Prostate gland (tissue), 2 donors: ENCODE measurements around the gene CORO2B.

ENCODE experiments used
- CTCF ChIP-seq, 4 experiments: fragments of 200-600 bp in 2 of 4; fragments of 450-650 bp in 2 of 4; sonication (generic) in 2 of 4; IDR thresholded peaks; 1 replicate in 3 of 4; 2 replicates in 1 of 4; pipeline ENCODE4 v1.5.1; 2016 to 2019; ENCODE audit warnings: antibody characterized with exemption in 4 of 4, mild to moderate bottlenecking in 2 of 4, moderate library complexity in 2 of 4
- POLR2A ChIP-seq: fragments of 450-650 bp; IDR thresholded peaks from one replicate; pipeline ENCODE4 v1.6.1; 2016; ENCODE audit warnings: antibody characterized with exemption, mild to moderate bottlenecking
- POLR2AphosphoS5 ChIP-seq: sonication (generic); formaldehyde crosslinking; IDR thresholded peaks from one replicate; pipeline ENCODE4 v1.6.1; 2017; ENCODE audit warnings: antibody characterized with exemption

DNA sequence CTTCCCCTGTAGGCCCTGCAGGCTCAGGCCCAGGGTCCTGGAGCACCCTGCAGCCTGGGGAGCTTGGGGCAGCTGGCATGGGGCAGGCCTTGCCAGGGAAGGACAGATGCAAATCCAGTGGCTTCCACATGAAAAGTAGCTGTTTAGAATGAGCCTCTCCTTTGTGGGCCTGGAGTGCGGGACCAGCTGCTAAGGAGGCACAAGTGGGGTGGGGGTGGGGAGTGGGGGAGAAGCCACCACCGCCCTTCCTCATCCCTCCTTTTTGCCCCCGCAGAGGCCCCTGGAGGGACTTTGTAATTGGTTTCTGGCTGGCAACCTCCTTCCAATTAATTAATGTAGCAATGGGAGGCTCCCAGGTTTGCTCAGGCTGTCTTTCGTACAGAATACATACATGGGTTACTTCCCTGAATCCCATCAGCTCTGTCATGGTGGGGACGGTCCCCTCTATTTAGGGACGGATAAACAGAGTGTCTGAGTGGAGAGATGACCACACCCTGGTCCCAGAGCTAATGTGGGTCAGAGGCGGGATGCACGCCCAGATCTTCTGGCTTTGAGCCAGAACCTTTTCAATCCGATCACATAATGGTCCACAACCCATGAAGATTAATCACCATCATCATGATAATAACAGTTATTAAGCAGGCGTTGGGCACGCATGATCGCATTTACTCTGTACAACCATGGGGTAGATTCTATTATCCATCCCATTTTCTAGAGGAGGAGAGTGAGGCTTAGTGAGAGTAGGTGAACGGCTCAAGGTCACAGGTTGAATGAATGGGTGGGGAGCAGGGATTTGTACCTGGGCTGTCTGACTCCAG, 6.2 kb downstream of the CORO2B start:
- no peak for TF ChIP-seq CTCF (IDR thresholded peaks at IDR 0.05)
- TF ChIP-seq POLR2A, result no peak
- TF ChIP-seq POLR2AphosphoS5, result no peak
